ENCODE results near the gene PRKN.

DNA sequence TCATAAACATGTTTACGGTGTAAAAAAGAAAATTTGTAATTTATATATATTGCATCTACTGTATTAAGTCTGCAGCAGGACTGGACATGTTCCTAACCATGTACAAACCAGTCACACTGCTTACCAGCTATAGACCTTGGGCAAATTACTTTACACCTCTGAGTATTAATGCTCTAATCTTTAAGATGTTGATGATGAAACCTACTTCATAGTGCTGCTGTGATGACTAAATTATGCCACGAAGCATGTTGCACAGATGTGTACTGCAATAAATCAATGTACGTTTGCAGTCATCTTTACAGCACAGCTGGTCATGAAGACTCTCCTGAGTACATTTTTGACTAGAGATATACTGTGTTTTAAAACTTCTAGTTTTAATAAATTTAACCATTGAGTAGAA is 42.6 kb downstream of the PRKN start:
- TF ChIP-seq, protein P1, sequence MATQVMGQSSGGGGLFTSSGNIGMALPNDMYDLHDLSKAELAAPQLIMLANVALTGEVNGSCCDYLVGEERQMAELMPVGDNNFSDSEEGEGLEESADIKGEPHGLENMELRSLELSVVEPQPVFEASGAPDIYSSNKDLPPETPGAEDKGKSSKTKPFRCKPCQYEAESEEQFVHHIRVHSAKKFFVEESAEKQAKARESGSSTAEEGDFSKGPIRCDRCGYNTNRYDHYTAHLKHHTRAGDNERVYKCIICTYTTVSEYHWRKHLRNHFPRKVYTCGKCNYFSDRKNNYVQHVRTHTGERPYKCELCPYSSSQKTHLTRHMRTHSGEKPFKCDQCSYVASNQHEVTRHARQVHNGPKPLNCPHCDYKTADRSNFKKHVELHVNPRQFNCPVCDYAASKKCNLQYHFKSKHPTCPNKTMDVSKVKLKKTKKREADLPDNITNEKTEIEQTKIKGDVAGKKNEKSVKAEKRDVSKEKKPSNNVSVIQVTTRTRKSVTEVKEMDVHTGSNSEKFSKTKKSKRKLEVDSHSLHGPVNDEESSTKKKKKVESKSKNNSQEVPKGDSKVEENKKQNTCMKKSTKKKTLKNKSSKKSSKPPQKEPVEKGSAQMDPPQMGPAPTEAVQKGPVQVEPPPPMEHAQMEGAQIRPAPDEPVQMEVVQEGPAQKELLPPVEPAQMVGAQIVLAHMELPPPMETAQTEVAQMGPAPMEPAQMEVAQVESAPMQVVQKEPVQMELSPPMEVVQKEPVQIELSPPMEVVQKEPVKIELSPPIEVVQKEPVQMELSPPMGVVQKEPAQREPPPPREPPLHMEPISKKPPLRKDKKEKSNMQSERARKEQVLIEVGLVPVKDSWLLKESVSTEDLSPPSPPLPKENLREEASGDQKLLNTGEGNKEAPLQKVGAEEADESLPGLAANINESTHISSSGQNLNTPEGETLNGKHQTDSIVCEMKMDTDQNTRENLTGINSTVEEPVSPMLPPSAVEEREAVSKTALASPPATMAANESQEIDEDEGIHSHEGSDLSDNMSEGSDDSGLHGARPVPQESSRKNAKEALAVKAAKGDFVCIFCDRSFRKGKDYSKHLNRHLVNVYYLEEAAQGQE (IDR thresholded peaks at IDR 0.05; ENCODE audit: unreplicated experiment): no peak
- TF ChIP-seq EZH2 (IDR thresholded peaks at IDR 0.05; ENCODE audit: low read depth, unreplicated experiment) (no peak), POLR2AphosphoS5 (IDR thresholded peaks at IDR 0.05; ENCODE audit: low read depth) (no peak), EZH2phosphoT487 (IDR thresholded peaks at IDR 0.05; ENCODE audit: unreplicated experiment) (no peak), ZNF331 (CRISPR knock-in tag; IDR thresholded peaks at IDR 0.05; ENCODE audit: low read depth) (no peak), JUNB (IDR thresholded peaks at IDR 0.05; ENCODE audit: unreplicated experiment) (no peak), CREB1 (CRISPR knock-in tag; IDR thresholded peaks at IDR 0.05; ENCODE audit: low read depth) (no peak)
- TF ChIP-seq, protein P2, sequence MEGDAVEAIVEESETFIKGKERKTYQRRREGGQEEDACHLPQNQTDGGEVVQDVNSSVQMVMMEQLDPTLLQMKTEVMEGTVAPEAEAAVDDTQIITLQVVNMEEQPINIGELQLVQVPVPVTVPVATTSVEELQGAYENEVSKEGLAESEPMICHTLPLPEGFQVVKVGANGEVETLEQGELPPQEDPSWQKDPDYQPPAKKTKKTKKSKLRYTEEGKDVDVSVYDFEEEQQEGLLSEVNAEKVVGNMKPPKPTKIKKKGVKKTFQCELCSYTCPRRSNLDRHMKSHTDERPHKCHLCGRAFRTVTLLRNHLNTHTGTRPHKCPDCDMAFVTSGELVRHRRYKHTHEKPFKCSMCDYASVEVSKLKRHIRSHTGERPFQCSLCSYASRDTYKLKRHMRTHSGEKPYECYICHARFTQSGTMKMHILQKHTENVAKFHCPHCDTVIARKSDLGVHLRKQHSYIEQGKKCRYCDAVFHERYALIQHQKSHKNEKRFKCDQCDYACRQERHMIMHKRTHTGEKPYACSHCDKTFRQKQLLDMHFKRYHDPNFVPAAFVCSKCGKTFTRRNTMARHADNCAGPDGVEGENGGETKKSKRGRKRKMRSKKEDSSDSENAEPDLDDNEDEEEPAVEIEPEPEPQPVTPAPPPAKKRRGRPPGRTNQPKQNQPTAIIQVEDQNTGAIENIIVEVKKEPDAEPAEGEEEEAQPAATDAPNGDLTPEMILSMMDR (conservative IDR thresholded peaks at IDR 0.05; ENCODE audit: low read depth in 2 of 2): no peak

Data from GM23338 (cell line).